ENCODE results near the gene CSRNP3.

DNA sequence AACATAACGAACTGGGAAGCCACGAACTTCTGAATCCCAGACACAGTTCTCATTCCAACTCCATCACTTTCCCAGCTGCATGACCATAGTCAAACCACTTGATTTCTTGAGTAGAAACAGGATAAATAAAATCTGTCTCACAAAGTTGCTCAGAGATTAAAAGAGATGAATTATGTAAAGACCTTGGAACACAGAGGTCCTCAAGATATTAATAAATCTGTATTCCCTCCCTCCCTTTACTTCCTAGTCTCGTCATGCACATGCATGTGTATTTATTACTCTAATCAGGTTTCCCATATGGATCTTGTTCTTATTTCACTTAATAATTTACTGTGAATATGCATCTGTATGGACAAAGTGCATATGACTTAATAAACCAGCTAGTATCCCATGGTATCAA, 21.1 kb upstream of the CSRNP3 start:
- TF ChIP-seq, protein P1, sequence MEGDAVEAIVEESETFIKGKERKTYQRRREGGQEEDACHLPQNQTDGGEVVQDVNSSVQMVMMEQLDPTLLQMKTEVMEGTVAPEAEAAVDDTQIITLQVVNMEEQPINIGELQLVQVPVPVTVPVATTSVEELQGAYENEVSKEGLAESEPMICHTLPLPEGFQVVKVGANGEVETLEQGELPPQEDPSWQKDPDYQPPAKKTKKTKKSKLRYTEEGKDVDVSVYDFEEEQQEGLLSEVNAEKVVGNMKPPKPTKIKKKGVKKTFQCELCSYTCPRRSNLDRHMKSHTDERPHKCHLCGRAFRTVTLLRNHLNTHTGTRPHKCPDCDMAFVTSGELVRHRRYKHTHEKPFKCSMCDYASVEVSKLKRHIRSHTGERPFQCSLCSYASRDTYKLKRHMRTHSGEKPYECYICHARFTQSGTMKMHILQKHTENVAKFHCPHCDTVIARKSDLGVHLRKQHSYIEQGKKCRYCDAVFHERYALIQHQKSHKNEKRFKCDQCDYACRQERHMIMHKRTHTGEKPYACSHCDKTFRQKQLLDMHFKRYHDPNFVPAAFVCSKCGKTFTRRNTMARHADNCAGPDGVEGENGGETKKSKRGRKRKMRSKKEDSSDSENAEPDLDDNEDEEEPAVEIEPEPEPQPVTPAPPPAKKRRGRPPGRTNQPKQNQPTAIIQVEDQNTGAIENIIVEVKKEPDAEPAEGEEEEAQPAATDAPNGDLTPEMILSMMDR (IDR thresholded peaks at IDR 0.05): no peak
- TF ChIP-seq POLR2A (IDR thresholded peaks at IDR 0.05): no peak

Measured in right lobe of liver (tissue), 4 donors.